Hematopoietic multipotent progenitor cell treated with erythropoietin and hydrocortisone succinate and interleukin-3 and kit ligand, for 17 days (in vitro differentiated cells): ENCODE results near the gene ZFYVE1.
A peak's percentile ranks its signal among the peaks of the same experiment; 100 is the strongest.
"Not testable (repeated sequence)": the region's sequence is repeated elsewhere in the genome, so short reads cannot be mapped to it uniquely, and the experiment has no call there.

Experiments
- DNase-seq: peaks from one replicate; pipeline ENCODE4 v3.0.0-alpha.2; 2015; ENCODE audit warnings: low spot score

ZFYVE1 gene

GRCh38 chr14:73004641-73005040, 22.3 kb downstream of the ZFYVE1 start:
- peak; percentile 49 for DNase-seq

GRCh38 chr14:73003681-73004080, 23.2 kb downstream of the ZFYVE1 start:
- DNase-seq: peak; percentile 81

- DNase-seq: no peak
These were observed 26.8 kb downstream of the ZFYVE1 start for GRCh38 chr14:73000073-73000472.

GRCh38 chr14:72999316-72999715, 27.6 kb downstream of the ZFYVE1 start:
- DNase-seq: no peak

GRCh38 chr14:72998252-72998903, 28.5 kb downstream of the ZFYVE1 start:
- no peak for DNase-seq

- DNase-seq: no peak
These were observed 30.0 kb downstream of the ZFYVE1 start for GRCh38 chr14:72996916-72997315.

- DNase-seq: no peak
These were observed 36.7 kb downstream of the ZFYVE1 start for GRCh38 chr14:72990171-72990570.

- no peak for DNase-seq
These were observed 40.0 kb downstream of the ZFYVE1 start for GRCh38 chr14:72986857-72987256.

GRCh38 chr14:72986214-72986613, 40.7 kb downstream of the ZFYVE1 start:
- no peak for DNase-seq

GRCh38 chr14:72982146-72982708, 44.7 kb downstream of the ZFYVE1 start:
- DNase-seq: no peak

GRCh38 chr14:72980863-72981262, 46.0 kb downstream of the ZFYVE1 start:
- no peak for DNase-seq

GRCh38 chr14:72978856-72979255, 48.0 kb downstream of the ZFYVE1 start:
- DNase-seq: no peak

- peak; percentile 31 for DNase-seq
These were observed 51.1 kb downstream of the ZFYVE1 start for GRCh38 chr14:72975770-72976169.

GRCh38 chr14:72974661-72975060, 52.2 kb downstream of the ZFYVE1 start:
- no peak for DNase-seq

GRCh38 chr14:72970824-72971434, 56.0 kb downstream of the ZFYVE1 start:
- DNase-seq: no peak

- no peak for DNase-seq
These were observed 56.8 kb downstream of the ZFYVE1 start for GRCh38 chr14:72970058-72970630.

- no peak for DNase-seq
These were observed 58.6 kb downstream of the ZFYVE1 start for GRCh38 chr14:72968316-72968715.

GRCh38 chr14:72966038-72966437, 60.9 kb downstream of the ZFYVE1 start:
- no peak for DNase-seq

- no peak for DNase-seq
These were observed 61.7 kb downstream of the ZFYVE1 start for GRCh38 chr14:72965249-72965648.

GRCh38 chr14:72962829-72963312, 64.0 kb downstream of the ZFYVE1 start:
- DNase-seq: no peak

GRCh38 chr14:72962336-72962754, 64.6 kb downstream of the ZFYVE1 start:
- DNase-seq: not testable (repeated sequence)

GRCh38 chr14:72961579-72962335, 65.1 kb downstream of the ZFYVE1 start:
- no peak for DNase-seq
